CD4-positive, alpha-beta T cell treated with Interleukin-6 at 100 ng/mL for 8 hours (primary cell): ENCODE data around the gene MS4A15.
"Not testable (repeated sequence)": the region's sequence is repeated elsewhere in the genome, so short reads cannot be mapped to it uniquely, and the experiment has no call there.

ENCODE experiments used
- DNase-seq: peaks from one replicate; pipeline ENCODE4 v3.0.0-alpha.2; 2020; ENCODE audit warnings: mixed read lengths, low spot score

The MS4A15 gene

DNA sequence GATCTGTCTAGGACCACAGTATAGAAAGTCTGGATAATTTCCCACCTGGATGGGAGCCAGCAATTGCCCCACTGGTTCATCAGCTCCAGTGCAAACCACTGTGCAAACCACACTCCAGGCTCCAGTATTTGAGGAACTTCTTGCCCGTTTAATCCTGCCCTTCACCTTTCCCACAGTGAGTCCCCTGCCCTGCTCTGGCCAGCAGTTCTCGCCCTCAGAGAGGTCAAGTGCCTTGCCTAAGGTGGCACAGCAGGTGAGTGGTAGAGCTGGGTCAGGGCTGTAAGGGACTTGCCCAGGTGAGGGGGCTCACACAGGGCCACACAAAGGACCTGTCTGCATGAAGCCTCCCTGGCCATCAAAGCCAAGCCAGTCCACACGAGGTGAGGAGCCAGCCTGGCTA, 52.6 kb downstream of the MS4A15 start:
- DNase-seq: no peak

DNA sequence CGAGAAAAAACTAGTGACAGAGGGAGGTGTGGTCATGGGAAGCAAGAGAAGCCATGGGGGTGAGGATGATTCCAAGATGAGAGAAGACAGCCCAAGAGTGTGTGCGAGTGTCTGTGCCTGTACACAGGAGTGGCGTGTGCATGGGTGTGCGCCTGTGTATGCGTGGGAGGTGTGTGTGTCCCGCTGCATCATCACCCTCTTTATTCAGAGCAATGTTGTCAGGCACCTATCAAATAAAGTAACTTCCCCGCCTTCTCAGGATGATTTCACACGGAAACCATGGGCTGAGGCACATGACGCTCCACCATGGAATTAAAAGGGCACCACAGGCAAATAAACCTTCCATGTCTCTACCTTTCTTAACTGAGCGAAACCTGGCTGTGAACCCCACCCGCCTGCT, 53.0 kb downstream of the MS4A15 start:
- no peak for DNase-seq

DNA sequence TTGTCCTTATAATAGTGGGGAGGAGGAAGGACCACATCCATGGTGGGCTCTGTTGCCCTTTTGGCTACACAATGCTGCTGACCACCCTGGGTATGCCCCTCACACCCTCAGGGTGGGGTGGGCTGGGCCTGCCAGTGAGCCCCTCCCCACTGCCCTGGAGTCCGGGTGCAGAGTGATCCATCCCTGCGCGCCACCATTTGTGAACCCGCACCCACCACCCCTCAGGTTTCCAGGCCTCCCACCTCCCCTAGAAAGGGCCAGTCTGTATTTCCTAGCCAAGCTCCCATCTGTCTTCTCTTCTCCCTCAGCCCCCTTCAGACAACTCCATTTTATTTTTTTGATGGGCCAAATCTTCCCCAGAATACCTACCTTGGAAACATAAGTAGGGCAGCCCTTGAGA, 53.5 kb downstream of the MS4A15 start:
- DNase-seq: no peak

DNA sequence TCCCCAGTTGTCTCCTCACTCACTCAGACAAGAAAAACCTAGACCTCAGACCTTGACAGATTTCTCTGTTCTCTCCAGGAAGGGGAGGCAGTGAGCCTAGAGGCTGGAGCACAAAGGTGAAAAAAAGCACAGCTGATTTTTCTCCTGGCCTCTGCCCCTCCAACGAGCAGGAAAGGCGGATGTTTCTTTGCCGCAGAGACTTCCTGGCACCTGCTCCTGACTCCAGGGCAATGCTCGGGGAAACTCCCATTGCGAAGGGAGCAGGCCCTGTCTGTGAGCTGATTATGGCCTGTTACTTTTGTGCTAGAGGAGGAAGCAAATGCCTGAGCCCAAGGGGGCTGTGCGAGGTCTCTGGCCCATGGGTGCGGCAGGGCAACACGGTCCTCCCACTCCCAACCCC, 53.9 kb downstream of the MS4A15 start:
- no peak for DNase-seq

DNA sequence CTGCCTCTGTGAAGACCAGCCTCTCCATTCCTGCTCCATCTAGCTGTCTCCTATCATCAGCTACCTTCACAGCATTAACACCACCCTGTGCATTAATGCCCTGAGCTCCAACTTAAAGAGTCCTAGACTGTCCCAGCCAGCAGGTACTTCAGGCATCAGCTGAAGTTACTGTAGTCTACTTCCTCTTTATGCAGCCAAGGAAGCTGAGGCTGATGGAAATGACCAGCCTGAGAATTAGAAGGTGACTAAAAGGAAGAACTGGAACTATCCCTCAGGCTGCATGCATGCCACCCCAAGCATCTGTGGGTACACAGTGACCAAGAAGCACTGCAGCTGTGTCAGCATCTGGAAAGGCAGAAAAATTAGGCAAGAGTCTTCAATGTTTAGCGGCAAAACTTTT, 56.7 kb downstream of the MS4A15 start:
- no peak for DNase-seq

DNA sequence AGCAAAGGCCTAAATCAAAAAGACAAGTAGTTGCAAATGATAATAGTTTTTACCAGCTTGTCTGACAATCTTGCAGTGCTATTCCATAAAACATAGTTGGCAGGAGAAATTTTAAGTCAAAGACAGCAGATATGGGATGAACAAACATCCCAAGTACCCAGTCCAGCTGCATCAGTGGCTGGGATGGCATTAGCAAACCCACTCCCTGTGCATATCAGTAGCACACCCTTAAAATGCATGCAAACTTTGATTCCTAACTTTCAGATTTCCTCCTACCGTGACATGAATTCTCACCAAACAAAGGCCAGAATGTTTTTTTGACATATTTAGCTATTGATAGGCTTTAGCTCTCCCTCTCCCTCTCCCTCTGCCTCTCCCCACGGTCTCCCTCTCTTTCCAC, 57.4 kb downstream of the MS4A15 start:
- no peak for DNase-seq

DNA sequence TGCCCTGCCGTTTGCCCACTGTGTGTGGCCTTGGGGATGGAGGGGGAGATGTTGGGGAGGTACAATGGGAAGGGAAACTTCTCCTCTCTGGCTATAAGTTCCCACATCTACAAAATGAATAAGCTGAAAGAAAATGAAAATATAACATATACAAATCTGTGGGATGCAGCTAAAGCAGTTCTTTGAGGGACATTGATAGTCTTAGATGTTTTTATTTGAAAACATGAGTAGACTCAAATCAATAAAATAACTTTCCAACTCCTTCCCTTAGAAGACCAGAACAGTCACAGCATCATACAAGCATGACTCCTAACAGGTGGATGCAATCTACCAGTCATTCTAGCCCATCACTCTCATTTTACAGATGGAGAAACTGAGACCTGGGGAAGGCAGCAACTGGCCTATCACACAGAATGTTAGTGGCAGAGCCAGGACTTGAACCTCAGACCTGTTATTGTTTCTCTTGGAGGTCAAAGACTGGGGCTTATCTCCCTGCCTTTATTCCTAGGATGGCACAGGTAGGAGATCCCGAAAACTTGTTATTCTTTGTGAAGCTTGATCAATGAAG, 60.0 kb downstream of the MS4A15 start:
- DNase-seq: no peak

DNA sequence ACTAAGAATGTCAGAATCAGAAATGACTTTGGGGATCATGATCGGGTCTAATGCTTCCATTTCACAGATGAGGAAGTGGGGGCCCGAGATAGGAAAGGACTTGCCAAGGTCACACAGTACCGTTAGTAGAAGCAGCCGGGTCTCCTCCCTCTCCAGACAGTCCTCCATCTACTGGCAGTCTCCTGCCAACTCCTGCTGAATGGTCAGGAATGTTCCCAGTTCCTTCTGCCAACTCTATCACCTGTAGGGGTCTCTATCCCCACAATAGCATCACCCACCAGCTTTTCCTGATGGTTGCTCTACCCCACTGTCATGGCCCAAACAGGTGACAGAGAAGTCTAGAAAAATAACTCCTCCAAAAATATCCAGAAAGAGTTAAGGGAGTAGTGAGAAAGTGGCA, 61.4 kb downstream of the MS4A15 start:
- no peak for DNase-seq

DNA sequence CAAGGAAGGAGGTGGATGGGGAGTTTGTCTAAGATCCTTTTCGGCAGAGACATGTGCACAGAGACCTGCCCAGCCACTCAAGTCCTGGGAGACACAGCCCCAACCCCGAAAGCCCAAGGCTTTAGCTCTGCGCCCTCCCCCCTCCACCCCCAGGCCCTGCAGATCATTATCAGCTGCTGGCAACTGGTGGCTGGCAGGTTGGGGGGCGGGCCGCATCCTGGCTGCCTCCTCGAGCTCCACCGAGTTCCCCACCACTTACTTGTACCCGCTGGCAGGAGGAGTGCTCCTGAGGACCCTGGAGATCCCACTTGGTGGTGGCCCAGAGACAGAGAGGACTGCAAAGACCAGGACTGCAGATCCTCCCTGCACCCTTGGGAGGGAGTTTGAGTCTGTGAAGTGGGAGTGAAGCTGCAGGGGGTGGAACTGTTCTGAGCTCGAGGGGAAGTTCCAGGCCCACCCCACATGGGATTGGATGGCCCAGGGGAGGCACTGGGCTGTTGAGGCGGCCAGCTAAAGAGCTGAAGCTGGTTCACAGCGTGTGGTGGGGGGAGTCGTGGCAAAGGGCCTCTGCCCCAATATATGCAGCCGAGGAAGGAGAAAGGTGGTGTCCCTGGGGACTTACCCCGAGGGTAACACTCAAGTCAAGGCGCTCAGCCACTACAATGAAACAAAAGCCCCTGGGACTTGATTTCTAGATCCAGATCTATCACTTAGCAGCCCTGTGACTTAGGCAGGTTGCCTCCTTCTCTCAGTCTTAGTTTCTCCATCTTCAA, 65.3 kb downstream of the MS4A15 start:
- DNase-seq: no peak

DNA sequence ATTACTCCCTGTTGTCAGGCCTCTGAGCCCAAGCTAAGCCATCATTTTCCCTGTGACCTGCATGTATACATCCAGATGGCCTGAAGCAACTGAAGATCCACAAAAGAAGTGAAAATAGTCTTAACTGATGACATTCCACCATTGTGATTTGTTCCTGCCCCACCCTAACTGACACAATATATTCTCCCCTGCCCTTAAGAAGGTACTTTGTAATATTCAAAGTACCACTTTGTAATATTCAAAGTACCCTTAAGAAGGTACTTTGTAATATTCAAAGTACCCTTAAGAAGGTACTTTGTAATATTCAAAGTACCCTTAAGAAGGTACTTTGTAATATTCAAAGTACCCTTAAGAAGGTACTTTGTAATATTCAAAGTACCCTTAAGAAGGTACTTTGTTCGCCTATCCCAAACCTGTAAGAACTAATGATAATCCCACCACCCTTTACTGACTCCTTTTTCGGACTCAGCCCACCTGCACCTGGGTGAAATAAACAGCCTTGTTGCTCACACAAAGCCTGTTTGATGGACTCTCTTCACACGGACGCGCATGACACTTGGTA, 67.2 kb downstream of the MS4A15 start:
- DNase-seq: not testable (repeated sequence)

DNA sequence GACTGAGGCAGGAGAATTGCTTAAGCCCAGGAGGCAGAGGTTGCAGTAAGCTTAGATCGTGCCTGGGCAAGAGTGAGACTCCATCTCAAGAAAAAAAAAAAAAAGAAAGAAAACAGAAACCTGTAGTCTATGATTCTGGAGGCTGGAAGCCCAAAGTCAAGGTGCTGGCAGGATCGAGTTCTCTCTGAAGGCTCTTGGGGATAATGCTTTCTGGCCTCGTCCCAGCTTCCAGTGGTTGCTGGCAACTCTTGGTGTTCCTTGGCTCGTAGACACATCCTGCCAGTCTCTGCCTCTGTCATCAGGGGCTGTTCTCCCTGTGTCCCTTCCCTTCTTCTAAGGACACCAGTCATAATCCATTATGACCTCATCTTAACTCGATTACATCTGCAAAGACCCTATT, 68.5 kb downstream of the MS4A15 start:
- DNase-seq: no peak

DNA sequence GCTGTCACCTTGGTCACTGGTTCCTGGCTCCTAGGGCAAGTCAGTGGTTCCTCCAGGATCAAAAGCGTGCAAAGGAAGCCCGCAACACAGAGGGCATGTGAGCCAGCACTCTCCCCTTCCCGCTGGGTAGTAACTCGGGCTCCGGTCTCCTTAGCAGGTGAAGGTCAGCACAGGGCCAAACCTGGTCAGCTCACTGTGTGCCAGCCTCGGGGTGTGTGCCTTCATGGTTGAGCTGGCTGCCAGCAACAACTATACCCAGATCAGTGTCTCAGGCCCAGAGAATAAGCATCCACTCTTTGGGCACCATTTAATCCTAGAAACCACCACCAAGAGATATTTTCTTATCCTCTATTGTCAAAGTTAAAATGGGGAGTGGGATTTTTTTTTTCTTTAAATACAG, 69.1 kb downstream of the MS4A15 start:
- no peak for DNase-seq
